Measurements from ENCODE around the gene PGPEP1. TPM values are rescaled to one million over a fixed set of nuclear protein-coding genes. Genes with fewer than 3 reads are reported as not detected.
A peak's percentile ranks its signal among the peaks of the same experiment; 100 is the strongest.
"Not testable (repeated sequence)": the region's sequence is repeated elsewhere in the genome, so short reads cannot be mapped to it uniquely, and the experiment has no call there.

PGPEP1 gene
- total RNA-seq, 1 donor from 2014 or later: 5.2 TPM

DNA sequence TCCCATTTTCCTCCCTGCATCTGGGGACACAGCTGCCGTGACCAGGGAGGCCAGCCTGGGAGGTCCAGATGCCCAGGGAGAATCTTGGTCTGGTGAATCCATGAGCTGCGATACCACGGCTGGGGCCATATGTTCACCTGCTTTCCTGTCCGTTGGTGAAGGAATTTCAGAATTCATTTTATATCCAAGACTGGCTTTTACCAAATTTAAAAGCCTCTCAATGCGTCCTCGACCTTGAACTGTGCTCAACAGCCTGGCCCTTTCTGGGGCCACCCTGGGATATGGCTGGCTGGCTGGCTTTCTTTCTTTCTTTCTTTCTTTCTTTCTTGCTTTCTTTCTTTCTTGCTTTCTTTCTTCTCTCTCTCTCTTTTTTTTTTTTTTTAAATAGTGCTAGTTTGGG is 23.4 kb downstream of the PGPEP1 start:
- Mint-ChIP-seq H3K27me3 (ENCODE audit: low read depth) (peaks cover 4% of the 10 kb centered on the region), H3K36me3 (ENCODE audit: low read depth) (no peaks in the 10 kb centered on the region), H3K27ac (ENCODE audit: unreplicated experiment) (no peak overlapping the region), H3K9me3 (no peaks in the 10 kb centered on the region), H3K4me3 (no peak overlapping the region), H3K4me1 (peaks cover 19% of the 10 kb centered on the region)
- DNase-seq (ENCODE audit: low read depth, low spot score): no peak
- TF ChIP-seq, protein P1, sequence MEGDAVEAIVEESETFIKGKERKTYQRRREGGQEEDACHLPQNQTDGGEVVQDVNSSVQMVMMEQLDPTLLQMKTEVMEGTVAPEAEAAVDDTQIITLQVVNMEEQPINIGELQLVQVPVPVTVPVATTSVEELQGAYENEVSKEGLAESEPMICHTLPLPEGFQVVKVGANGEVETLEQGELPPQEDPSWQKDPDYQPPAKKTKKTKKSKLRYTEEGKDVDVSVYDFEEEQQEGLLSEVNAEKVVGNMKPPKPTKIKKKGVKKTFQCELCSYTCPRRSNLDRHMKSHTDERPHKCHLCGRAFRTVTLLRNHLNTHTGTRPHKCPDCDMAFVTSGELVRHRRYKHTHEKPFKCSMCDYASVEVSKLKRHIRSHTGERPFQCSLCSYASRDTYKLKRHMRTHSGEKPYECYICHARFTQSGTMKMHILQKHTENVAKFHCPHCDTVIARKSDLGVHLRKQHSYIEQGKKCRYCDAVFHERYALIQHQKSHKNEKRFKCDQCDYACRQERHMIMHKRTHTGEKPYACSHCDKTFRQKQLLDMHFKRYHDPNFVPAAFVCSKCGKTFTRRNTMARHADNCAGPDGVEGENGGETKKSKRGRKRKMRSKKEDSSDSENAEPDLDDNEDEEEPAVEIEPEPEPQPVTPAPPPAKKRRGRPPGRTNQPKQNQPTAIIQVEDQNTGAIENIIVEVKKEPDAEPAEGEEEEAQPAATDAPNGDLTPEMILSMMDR (conservative IDR thresholded peaks at IDR 0.05): no peak

DNA sequence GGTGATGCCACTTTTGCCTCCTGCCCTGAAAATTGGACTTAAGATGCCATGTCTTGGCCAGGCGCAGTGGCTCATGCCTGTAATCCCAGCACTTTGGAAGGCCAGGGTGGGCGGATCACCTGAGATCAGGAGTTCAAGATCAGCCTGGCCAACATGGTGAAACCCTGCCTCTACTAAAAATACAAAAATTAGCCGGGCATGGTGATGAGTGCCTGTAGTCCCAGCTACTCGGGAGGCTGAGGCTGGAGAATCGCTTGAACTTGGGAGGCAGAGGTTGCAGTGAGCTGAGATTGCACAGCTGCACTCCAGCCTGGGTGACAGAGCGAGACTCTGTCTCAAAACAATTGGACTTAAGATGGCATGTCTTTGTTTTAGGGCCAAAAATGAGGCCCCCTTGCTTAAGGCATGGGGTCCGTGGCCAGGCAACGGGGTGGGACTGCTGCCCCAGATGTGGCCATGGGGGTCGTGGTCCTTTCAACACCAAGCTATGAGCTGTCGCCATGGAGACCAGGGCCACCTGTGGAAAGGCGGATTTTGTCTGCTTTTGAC is 24.0 kb downstream of the PGPEP1 start:
- peak overlapping the region; percentile 31 for H3K4me3 Mint-ChIP-seq
- H3K27me3 Mint-ChIP-seq (ENCODE audit: low read depth); DNase-seq (ENCODE audit: low read depth, low spot score); H3K36me3 Mint-ChIP-seq (ENCODE audit: low read depth); H3K9me3 Mint-ChIP-seq; H3K27ac Mint-ChIP-seq (ENCODE audit: unreplicated experiment): not testable (repeated sequence)
- peaks cover 24% of the 10 kb centered on the region for H3K4me1 Mint-ChIP-seq

DNA sequence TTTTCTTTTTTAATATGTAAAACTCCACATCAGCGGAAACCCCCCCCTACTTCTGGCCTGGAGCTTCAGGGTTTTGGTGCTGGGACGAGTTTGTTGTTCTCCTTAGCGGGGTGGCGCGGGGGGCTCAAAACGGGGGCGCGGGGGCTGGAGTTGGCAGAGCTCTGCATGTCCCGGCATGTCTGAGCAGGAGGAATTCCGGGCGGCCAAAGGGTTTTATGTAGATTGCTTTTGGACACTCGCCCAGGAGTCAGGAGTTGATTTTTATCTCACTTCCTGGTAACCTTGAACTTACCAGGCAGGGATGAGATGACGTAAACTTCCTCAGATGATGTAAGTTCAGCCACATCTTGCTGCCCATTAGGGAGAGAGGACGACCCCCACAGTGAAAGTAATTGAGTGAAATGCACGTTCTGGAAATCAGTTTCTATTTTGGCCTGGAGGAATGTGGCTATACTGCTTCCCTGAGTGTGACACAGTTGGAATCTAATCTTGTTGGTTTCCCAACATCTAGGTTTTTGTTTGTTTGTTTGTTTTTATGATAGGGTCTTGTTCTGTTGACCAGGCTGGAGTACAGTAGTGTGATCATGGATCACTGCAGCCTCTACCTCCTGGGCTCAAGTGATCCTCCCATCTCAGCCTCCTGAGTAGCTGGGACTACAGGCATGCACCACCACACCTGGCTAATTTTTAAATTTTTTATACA is 24.6 kb downstream of the PGPEP1 start:
- TF ChIP-seq, protein P1 (conservative IDR thresholded peaks at IDR 0.05): no peak
- Mint-ChIP-seq H3K36me3 (ENCODE audit: low read depth) (no peaks in the 10 kb centered on the region), H3K9me3 (no peaks in the 10 kb centered on the region), H3K27me3 (ENCODE audit: low read depth) (peaks cover 4% of the 10 kb centered on the region), H3K4me3 (peak overlapping the region; percentile 31), H3K4me1 (peaks cover 25% of the 10 kb centered on the region), H3K27ac (ENCODE audit: unreplicated experiment) (peak overlapping the region; percentile 52)
- no peak for DNase-seq (ENCODE audit: low read depth, low spot score)

DNA sequence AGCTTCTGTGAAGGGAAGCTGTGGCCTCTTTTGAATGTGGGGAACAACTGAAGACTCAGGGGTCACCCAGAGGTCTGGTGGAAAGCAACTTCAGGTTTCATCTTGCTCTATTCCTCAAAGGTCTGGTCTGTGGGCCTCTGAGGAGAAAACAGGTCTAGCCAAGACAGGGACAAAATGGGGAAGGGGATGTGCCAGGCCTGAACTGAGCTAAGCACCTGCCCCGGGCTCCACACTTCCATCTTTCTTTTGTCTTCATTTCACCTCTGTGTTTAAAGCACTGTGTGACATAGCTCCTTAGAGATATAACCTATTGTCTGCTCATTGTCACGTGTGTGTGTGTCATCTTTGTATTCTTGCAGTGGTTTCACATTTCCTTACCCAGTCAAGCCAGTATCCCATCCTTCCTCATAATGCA is 25.6 kb downstream of the PGPEP1 start:
- Mint-ChIP-seq H3K36me3 (ENCODE audit: low read depth) (no peaks in the 10 kb centered on the region), H3K27me3 (ENCODE audit: low read depth) (peaks cover 4% of the 10 kb centered on the region), H3K4me1 (peaks cover 25% of the 10 kb centered on the region), H3K4me3 (no peak overlapping the region), H3K27ac (ENCODE audit: unreplicated experiment) (no peak overlapping the region), H3K9me3 (no peaks in the 10 kb centered on the region)
- TF ChIP-seq, protein P1 (conservative IDR thresholded peaks at IDR 0.05): no peak
- DNase-seq (ENCODE audit: low read depth, low spot score): no peak

- Mint-ChIP-seq H3K36me3 (ENCODE audit: low read depth) (no peaks in the 10 kb centered on the region), H3K27ac (ENCODE audit: unreplicated experiment) (no peak overlapping the region), H3K4me3 (no peak overlapping the region), H3K4me1 (peaks cover 28% of the 10 kb centered on the region), H3K9me3 (no peaks in the 10 kb centered on the region), H3K27me3 (ENCODE audit: low read depth) (peaks cover 4% of the 10 kb centered on the region)
- DNase-seq (ENCODE audit: low read depth, low spot score): peak; percentile 29
- TF ChIP-seq, protein P1 (conservative IDR thresholded peaks at IDR 0.05): no peak
Measured at GRCh38 chr19:18368504-18369222, 28.3 kb downstream of the PGPEP1 start.
